Adrenal gland (tissue), 12 donors: ENCODE results near the gene JUND. TPM values are rescaled to one million over a fixed set of nuclear protein-coding genes. Genes with fewer than 3 reads are reported as not detected.

Experiments
- DNase-seq, 7 donors: peaks; one replicate each; pipeline ENCODE4 v3.0.0-alpha.2; 2019 to 2020
- H3K27ac ChIP-seq, 5 donors: fragments of 200-600 bp; sonication (generic) in 4 of 5; 1 replicate in 3 of 5; 2 replicates in 2 of 5; pipeline versions ENCODE4 v1.5.1 to v1.8.0; 2016 to 2020; ENCODE audit warnings: mild to moderate bottlenecking in 1 of 5
- H3K27me3 ChIP-seq: fragments of 200-600 bp; 2 replicates; pipeline ENCODE4 v1.8.0; 2021
- H3K36me3 ChIP-seq, 2 donors: fragments of 200-600 bp; replicated peaks in 1 of 2; 1 replicate in 1 of 2; 2 replicates in 1 of 2; pipeline versions ENCODE4 v1.5.1 to v1.8.0; 2018 to 2022
- H3K4me1 ChIP-seq, 2 donors: fragments of 200-600 bp; replicated peaks in 1 of 2; 1 replicate in 1 of 2; 2 replicates in 1 of 2; pipeline versions ENCODE4 v1.5.1 to v1.8.0; 2018 to 2021
- H3K4me3 ChIP-seq, 4 donors: fragments of 200-600 bp; sonication (generic) in 3 of 4; one replicate each; pipeline ENCODE4 v1.5.1; 2016 to 2018
- H3K9me3 ChIP-seq, 3 donors: fragments of 200-600 bp; sonication (generic) in 1 of 3; replicated peaks in 1 of 3; 1 replicate in 2 of 3; 2 replicates in 1 of 3; pipeline versions ENCODE4 v1.5.1 to v1.8.0; 2016 to 2021
- POLR2A ChIP-seq, 2 donors: fragments of 450-650 bp; IDR thresholded peaks; one replicate each; pipeline ENCODE4 v1.6.1; 2017; ENCODE audit warnings: antibody characterized with exemption in 2 of 2, mild to moderate bottlenecking in 2 of 2, moderate library complexity in 1 of 2
- WGBS, 4 donors: extraction: QIAGEN DNeasy Blood & Tissue Kit in 2 of 4; methylation state at CpG; one replicate each; pipeline versions ENCODE4 v1.1.5 to v1.1.7; 2013 to 2017; 5-methylcytosine and 5-hydroxymethylcytosine counted together
- intact Hi-C, 2 donors: fragments of 100-400 bp; cut with DNase I; formaldehyde crosslinking; loops; one replicate each; pipeline versions ENCODE4 v1.14.1 to v1.15.0; 2022 to 2023
- polyA plus RNA-seq, 3 donors: library from polyadenylated mRNA; stranded (reverse); fragments of 200-250 nt in 2 of 3; fragments of 350-450 nt in 1 of 3; fragmentation: Illumina TruSeq in 1 of 3; extraction: RNeasy Lipid Tissue Mini Kit (QIAGEN cat#74804) in 1 of 3; gene quantifications; one replicate each; pipeline ENCODE4 v1.2.3, GENCODE V29; 2013 to 2014
- total RNA-seq, 9 donors: library from RNA; depleted of rRNA in 4 of 9; stranded (reverse); fragments of >200 nt in 4 of 9; fragments of 120-200 nt in 1 of 9; fragmentation: NEBNext Ultra II Directional in 1 of 9; extraction: Animal tissue kit (Norgen Biotek cat#: 25700) in 1 of 9; gene quantifications; one replicate each; pipeline versions ENCODE4 v1.1.0 to v1.2.4, GENCODE V29; 2013 to 2023
- TF ChIP-seq, protein P1 (sequence below), 6 experiments: fragments of 450-650 bp in 4 of 6; fragments of 200-600 bp in 2 of 6; sonication (generic) in 1 of 6; IDR thresholded peaks; 1 replicate in 5 of 6; 2 replicates in 1 of 6; pipeline versions ENCODE4 v1.5.1 to v1.8.0; 2016 to 2021; ENCODE audit warnings: antibody characterized with exemption in 6 of 6, mild to moderate bottlenecking in 2 of 6, moderate library complexity in 1 of 6
- donor health status: healthy with polysubstance abuse.
- donor health status: Bipolar disorder and iron deficiency.
- donor health status: DM: yes; HTN: yes; CAD: no.
- donor health status: DM: no; HTN: no; CAD: no.
- donor health status: DM: no; HTN: no; CAD: no.
- donor health status: DM: yes; HTN: yes; CAD: no.

The JUND gene
- total and polyA plus RNA-seq, 12 donors: 35.9 to 533 (median 242) TPM

DNA sequence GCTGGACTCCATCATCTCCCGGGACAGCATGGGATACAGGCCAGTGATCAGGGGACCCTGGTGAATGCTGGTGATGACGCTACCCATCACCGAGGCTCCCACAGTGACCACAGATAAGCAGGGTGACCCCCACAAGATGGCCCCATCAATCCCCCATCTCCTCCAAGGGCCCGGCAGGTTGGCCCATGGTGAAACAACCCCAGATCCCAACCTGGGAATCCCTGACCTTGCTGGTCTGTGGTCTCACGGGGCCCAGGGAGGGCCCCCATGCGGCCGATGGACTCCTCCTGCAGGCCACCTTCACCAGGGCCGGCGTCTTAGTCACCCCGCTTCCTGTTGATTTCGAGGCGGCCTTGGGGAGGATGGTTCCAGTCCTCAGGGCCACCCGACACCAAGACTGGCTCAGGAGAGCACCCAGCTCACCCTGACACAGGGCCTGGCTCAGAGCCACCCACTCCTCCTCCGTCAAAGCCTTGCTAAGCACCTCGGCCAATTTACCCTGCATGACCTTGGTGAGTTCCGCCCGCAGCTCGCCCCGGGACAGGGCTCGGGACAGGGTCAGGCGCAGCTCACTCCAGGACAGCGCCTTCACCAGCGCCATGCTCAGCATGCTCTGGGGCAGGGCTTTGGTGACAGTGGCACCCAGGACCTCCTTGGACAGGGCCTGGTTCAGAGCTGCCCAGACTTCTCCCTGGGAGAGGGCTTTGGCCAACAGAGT lies 17.1 kb downstream of the JUND start:
- no peaks in the 10 kb centered on the region for H3K27me3 ChIP-seq
- no peaks in the 10 kb centered on the region for H3K9me3 ChIP-seq
- H3K4me1 ChIP-seq: peaks cover 10 to 18% of the 10 kb centered on the region in 2 donors
- intact Hi-C loops: no loop called here
- H3K36me3 ChIP-seq: peaks cover 0 to 35% of the 10 kb centered on the region in 2 donors
- H3K27ac ChIP-seq: peak overlapping the region in 4 of 5 donors; percentile 46 to 80 (median 74)
- TF ChIP-seq POLR2A (IDR thresholded peaks at IDR 0.05): peak in 1 of 2 donors; percentile 49
- TF ChIP-seq, protein P1, sequence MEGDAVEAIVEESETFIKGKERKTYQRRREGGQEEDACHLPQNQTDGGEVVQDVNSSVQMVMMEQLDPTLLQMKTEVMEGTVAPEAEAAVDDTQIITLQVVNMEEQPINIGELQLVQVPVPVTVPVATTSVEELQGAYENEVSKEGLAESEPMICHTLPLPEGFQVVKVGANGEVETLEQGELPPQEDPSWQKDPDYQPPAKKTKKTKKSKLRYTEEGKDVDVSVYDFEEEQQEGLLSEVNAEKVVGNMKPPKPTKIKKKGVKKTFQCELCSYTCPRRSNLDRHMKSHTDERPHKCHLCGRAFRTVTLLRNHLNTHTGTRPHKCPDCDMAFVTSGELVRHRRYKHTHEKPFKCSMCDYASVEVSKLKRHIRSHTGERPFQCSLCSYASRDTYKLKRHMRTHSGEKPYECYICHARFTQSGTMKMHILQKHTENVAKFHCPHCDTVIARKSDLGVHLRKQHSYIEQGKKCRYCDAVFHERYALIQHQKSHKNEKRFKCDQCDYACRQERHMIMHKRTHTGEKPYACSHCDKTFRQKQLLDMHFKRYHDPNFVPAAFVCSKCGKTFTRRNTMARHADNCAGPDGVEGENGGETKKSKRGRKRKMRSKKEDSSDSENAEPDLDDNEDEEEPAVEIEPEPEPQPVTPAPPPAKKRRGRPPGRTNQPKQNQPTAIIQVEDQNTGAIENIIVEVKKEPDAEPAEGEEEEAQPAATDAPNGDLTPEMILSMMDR (IDR thresholded peaks at IDR 0.05): peak in 1 of 6 experiments; percentile 3
- WGBS, 4 donors: 55 to 100% (median 66%) methylated on average over 1 to 23 of the region's 23 CpGs
- DNase-seq: peak; percentile 83 to 97 (median 96)
- H3K4me3 ChIP-seq: no peak overlapping the region

DNA sequence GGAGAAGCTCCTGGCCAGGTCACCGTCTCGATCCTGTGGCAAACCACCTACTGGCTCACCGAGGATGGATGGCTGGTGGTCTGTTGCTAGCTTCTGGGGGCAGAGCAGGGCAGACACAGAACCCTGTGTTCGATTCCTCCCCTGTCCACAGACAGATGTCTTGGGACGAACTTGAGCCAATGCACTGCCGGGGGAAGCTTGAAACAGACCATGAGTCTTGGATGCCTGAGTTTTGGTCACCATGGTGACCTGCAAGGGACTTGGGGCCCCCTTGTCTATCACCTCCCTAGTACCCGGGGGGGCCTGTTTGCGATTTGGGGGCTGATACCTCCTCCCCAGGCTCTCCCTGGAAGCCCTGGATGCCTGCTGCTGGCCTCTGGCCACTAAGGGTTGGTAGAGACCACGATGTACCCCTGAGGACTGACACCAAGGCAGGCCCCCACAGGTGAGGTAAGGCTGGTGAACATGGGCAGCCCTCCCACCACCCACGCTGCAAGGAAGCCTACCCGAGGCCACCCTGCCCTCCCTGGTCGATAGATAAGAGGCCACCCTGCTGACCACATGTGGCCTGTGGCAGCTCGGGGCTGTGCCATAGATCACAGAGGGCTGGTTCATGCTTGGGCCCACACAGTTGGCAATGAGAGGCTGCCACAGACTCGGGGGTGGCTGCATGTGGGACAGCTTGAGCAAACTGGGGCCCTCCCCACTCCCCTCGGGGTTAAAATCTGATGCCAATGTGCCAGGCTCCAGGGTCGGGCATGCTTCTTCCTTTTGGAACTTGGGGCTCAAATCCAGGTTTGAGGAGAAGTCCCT lies 17.9 kb downstream of the JUND start:
- peaks cover 10 to 18% of the 10 kb centered on the region in 2 donors for H3K4me1 ChIP-seq
- no peaks in the 10 kb centered on the region for H3K27me3 ChIP-seq
- TF ChIP-seq, protein P1 (IDR thresholded peaks at IDR 0.05): no peak
- TF ChIP-seq POLR2A (IDR thresholded peaks at IDR 0.05): no peak
- no peaks in the 10 kb centered on the region for H3K9me3 ChIP-seq
- intact Hi-C loops: no loop called here
- 72 to 81% (median 78%) methylated on average over 10 to 16 of the region's 16 CpGs for WGBS, 4 donors
- peak in 1 of 7 donors; percentile 53 for DNase-seq
- no peak overlapping the region for H3K4me3 ChIP-seq
- H3K27ac ChIP-seq: peak overlapping the region in 3 of 5 donors; percentile 16 to 80 (median 78)
- H3K36me3 ChIP-seq: peaks cover 0 to 34% of the 10 kb centered on the region in 2 donors

DNA sequence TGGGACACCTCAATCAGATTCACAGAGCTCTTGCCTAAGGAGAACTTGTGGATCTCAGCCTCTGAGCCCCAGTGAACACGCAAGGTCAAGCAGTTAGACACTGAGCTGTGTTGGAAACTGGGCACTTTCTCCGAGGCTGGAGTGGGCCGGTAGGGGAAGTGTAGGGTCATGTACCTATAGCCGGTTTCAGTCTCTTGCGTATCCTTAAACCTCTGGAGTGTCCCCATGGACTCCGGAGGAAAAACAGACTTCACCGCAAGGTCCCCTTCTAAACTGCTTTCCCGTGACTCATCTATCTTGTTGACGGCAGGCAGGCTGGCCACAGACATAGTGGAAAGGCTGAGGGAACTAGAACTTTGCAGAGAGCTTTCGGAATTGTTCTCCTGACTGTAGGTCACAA lies 18.5 kb downstream of the JUND start:
- intact Hi-C loops: no loop called here
- no peak for TF ChIP-seq POLR2A (IDR thresholded peaks at IDR 0.05)
- TF ChIP-seq, protein P1 (IDR thresholded peaks at IDR 0.05): no peak
- H3K27me3 ChIP-seq: no peaks in the 10 kb centered on the region
- no peak overlapping the region for H3K4me3 ChIP-seq
- peak in 3 of 7 donors; percentile 60 to 63 (median 62) for DNase-seq
- peak overlapping the region in 3 of 5 donors; percentile 16 to 80 (median 78) for H3K27ac ChIP-seq
- H3K36me3 ChIP-seq: peaks cover 0 to 31% of the 10 kb centered on the region in 2 donors
- 43 to 63% (median 56%) methylated on average over 9 to 10 of the region's 10 CpGs for whole genome bisulfite sequencing, 4 donors
- H3K4me1 ChIP-seq: peaks cover 10 to 18% of the 10 kb centered on the region in 2 donors
- H3K9me3 ChIP-seq: no peaks in the 10 kb centered on the region

DNA sequence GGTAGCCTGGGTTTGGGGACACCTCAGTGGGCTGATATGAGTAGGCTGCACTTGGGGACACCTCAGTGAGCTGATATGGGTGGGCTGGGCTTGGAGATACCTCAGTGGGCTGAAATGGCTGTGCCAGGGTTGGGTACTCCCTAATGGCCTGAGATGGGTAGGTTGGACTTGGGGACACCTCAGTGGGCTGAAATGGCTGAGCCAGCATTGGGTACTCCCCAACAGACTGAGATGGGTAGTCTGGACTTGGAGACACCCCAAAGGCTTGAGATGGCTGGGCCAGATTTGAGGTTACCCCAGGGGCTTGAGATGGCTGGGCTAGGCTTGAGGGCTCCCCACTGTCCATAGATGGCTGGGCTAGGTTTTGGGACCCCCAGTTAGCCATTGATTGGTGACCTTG lies 19.3 kb downstream of the JUND start:
- Histone ChIP-seq H3K27me3 (no peaks in the 10 kb centered on the region), H3K27ac (no peak overlapping the region), H3K36me3 (peaks cover 0 to 27% of the 10 kb centered on the region in 2 donors), H3K4me3 (no peak overlapping the region), H3K4me1 (peaks cover 10 to 18% of the 10 kb centered on the region in 2 donors), H3K9me3 (no peaks in the 10 kb centered on the region)
- intact Hi-C loops: no loop called here
- TF ChIP-seq, protein P1 (IDR thresholded peaks at IDR 0.05): no peak
- no peak for DNase-seq
